ENCODE measurements around the gene BACH2.

DNA sequence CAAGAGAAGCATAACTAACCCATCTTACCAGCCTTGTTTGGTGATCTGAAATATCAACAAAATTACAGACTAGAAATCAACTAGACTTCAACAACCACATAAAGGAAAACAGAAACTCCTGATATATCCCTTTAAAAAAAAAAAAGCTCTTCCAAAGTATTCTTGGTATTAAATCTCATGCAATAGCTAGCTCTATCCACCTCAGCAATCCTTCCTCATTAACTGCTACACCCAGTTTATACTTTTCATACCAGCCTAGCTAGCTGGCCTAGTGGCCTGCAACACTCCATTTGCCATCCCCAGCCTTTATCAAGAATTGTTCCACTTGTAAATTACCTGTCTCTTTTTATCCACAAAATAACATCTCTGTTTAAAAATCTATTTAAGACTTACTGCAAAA lies 69.0 kb downstream of the BACH2 start:
- no peak for TF ChIP-seq POLR2AphosphoS5 (IDR thresholded peaks at IDR 0.05)
- TF ChIP-seq, protein P1, sequence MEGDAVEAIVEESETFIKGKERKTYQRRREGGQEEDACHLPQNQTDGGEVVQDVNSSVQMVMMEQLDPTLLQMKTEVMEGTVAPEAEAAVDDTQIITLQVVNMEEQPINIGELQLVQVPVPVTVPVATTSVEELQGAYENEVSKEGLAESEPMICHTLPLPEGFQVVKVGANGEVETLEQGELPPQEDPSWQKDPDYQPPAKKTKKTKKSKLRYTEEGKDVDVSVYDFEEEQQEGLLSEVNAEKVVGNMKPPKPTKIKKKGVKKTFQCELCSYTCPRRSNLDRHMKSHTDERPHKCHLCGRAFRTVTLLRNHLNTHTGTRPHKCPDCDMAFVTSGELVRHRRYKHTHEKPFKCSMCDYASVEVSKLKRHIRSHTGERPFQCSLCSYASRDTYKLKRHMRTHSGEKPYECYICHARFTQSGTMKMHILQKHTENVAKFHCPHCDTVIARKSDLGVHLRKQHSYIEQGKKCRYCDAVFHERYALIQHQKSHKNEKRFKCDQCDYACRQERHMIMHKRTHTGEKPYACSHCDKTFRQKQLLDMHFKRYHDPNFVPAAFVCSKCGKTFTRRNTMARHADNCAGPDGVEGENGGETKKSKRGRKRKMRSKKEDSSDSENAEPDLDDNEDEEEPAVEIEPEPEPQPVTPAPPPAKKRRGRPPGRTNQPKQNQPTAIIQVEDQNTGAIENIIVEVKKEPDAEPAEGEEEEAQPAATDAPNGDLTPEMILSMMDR (IDR thresholded peaks at IDR 0.05), result no peak

Data from stomach (tissue), 4 donors.